NCI-H524 treated with DMSO at 0.1 percent for 48 hours (cell line): ENCODE data around the gene PRSS57.
A peak's percentile ranks its signal among the peaks of the same experiment; 100 is the strongest.
"Not testable (repeated sequence)": the region's sequence is repeated elsewhere in the genome, so short reads cannot be mapped to it uniquely, and the experiment has no call there.

ENCODE experiments used
- DNase-seq: peaks from one replicate; lab custom pipeline; 2025; lab: John Stamatoyannopoulos, UW

Gene PRSS57

GRCh38 chr19:723247-723646 is 28.0 kb upstream of the PRSS57 start:
- DNase-seq = no peak

- no peak for DNase-seq
Measured at GRCh38 chr19:722553-723101, 27.4 kb upstream of the PRSS57 start.

GRCh38 chr19:720345-721160 is 25.3 kb upstream of the PRSS57 start:
- DNase-seq = no peak

- no peak for DNase-seq
Measured at GRCh38 chr19:719636-720344, 24.5 kb upstream of the PRSS57 start.

GRCh38 chr19:718991-719512 is 23.8 kb upstream of the PRSS57 start:
- no peak for DNase-seq

GRCh38 chr19:718251-718951 is 23.1 kb upstream of the PRSS57 start:
- no peak for DNase-seq

- no peak for DNase-seq
Measured at GRCh38 chr19:715347-715746, 20.1 kb upstream of the PRSS57 start.

GRCh38 chr19:711254-711653 is 16.0 kb upstream of the PRSS57 start:
- peak; percentile 88 for DNase-seq

GRCh38 chr19:710767-711166 is 15.5 kb upstream of the PRSS57 start:
- peak; percentile 23 for DNase-seq

GRCh38 chr19:709965-710571 is 14.8 kb upstream of the PRSS57 start:
- DNase-seq = no peak

GRCh38 chr19:709196-709964 is 14.1 kb upstream of the PRSS57 start:
- DNase-seq = no peak

- DNase-seq = no peak
Measured at GRCh38 chr19:708154-709143, 13.2 kb upstream of the PRSS57 start, which contains the start of gene PALM. PALM (plus strand) TSS chr19:708935; CDS start chr19:709147, 212 bp downstream.

- DNase-seq = no peak
Measured at GRCh38 chr19:704447-704741, 9.1 kb upstream of the PRSS57 start.

GRCh38 chr19:703651-704446 is 8.6 kb upstream of the PRSS57 start:
- DNase-seq = no peak

GRCh38 chr19:703329-703650 is 8.0 kb upstream of the PRSS57 start:
- no peak for DNase-seq

- not testable (repeated sequence) for DNase-seq
Measured at GRCh38 chr19:702847-703246, 7.6 kb upstream of the PRSS57 start.

GRCh38 chr19:699885-700284 is 4.6 kb upstream of the PRSS57 start:
- not testable (repeated sequence) for DNase-seq

- not testable (repeated sequence) for DNase-seq
Measured at GRCh38 chr19:698529-698928, 3.3 kb upstream of the PRSS57 start.
